RPMI8226 (cell line): ENCODE data around the gene KDM4B.

Source experiments
- DNase-seq: peaks from one replicate; pipeline ENCODE4 v3.0.0-alpha.2; 2015

KDM4B gene

DNA sequence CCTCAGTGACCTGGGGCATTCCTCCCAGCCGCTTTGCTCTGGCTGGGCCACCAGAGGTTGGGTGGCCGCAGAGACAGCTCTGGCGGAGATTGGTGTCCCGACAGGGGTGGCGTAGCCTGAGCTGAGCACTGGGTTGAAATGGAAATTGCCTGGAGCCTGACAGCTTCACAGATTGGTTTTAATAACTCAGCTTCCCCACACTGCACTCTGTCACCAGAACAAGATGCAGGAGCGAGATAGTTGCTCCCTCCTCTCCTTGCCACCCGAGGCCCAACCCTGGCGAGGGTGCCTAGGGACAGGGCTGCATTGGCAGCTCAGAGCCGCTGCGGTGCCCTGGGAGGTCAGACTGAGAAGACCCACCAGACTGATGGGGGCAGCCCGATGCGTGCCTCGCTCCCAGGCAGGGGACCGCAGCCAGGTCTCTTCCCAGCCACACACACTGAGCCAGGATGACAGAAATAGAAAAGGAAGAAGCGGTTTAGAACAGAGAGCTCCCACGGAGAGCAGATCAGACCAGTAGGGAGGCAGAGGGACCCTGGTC, 84.1 kb downstream of the KDM4B start:
- no peak for DNase-seq

DNA sequence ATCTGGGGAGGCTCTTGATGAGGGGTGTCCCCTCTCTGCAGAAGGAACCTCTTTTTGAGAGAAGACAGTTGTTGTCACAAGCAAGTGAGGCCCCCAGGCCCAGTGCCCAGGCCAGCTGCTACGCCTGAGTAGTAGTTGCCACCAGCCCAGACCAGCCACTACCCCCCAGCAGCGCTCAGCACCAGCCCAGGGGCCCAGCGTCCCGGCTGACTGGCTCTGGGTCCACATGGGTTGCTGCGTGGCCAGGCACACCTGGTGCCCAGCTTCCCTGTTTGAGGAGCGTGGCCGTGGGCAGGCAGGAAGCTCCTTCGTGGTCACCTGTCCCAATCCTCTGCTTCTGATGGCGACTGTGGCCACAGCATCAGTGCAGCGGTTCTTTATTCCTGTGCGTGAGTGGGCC, 84.7 kb downstream of the KDM4B start:
- DNase-seq = no peak

DNA sequence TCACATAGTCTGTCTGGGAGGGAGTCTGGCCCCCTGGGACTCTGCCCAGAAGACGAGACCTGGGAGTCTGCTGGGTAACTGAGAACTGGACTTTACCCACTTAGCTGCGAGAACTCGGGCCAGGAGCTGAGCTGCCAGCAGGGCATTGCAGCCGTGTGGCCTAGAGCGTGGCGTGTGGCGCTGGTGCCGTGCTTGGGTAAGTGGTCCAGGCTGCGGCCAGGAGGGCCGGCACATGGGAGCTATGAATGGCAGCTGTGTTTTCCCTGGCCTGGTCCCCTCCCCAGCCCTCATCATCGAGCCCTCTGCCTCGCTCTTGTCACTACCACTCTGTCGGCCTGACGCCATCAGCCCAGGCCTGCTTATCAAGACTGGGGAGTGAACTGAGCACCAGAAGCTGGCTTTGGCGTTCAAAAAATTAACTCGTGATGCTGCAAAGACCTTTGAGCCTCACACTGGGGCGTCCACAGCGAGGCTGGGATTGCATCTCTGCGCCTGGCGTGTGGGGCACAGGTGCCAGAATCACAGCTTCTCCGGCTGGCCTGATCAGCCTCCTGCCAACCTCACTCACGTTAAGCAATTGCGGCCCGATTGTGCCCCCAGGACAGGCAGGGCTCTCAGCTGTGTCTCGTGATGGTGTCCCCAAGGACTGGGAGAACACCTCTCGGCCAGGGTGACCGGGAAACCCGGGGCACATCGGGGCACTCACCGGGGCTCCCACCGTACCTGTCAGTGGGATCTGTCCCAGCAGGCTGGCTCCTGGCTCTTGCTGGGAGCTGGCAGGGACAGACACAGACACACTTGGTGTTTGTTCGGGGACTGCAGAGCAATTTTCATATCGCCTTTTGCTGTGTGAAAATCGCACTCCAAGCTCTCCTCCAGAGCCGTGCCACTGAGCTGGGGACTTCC, 85.9 kb downstream of the KDM4B start:
- DNase-seq = no peak

DNA sequence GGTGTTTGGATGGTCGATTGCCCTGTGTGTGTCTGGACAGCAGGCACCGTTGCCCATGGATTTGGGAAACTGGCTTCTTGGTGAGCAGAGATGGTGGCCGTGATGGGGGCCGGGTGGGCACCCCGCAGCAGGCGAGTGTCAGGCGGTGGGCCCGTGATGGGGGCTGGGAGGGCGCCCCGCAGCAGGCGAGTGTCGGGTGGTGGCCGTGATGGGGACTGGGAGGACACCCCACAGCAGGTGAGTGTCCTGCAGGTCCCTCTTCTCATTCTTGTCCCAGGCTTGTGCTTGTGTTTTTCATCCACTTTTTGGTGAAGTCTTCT, 86.5 kb downstream of the KDM4B start:
- DNase-seq = no peak

DNA sequence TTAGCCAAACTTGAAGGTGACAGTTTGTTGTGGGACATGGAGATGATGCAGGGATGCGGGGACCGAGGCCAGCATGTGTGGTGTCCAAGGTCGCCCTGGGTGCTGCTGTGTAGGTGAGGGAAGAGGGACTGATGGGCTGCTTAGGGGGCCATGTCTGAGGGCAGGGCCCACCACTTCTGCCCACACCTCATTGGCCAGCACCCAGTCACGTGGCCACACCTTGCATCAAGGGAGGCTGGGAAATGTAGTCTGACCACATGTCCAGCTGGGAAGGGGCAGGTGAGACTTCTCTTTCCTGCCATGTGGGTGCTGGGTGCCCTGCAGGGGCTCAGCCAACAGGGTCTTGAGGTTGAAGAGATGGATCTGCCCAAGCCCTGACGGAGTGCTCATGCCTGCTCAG, 88.9 kb downstream of the KDM4B start:
- no peak for DNase-seq

DNA sequence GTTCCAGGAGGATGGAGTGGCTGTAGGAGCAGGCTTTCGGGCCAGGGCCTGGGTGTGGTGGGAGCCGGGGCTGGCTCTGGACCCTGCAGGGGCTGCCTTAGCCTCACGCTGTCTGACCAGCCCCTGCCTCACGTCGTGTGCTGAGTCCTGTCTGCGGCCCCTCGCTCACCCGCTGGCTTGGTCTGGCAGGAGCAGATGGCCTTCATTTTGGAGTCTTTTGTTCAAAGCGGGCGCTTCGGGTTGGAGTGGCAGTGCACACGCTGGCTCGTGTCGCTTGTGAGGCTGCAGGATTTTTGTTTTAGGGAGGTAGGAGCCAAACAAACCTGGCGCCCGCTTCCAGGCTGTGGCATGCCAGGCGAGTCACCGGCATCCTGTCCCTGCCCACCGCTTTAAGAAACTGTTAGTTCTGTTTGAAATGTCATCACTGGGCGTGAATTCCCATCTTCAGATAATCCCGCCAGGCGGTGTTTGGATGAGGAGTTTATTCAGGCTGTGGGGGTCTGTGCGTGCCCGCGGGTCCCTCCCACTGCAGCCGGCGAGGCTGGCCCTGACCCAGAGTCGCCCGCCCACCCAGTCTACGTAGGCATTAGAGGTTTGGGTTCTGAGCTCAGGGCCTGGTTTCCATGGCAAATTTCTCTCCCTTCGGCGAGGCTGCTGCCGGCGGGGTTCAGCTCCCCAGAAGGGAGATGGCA, 89.8 kb downstream of the KDM4B start:
- DNase-seq = no peak

DNA sequence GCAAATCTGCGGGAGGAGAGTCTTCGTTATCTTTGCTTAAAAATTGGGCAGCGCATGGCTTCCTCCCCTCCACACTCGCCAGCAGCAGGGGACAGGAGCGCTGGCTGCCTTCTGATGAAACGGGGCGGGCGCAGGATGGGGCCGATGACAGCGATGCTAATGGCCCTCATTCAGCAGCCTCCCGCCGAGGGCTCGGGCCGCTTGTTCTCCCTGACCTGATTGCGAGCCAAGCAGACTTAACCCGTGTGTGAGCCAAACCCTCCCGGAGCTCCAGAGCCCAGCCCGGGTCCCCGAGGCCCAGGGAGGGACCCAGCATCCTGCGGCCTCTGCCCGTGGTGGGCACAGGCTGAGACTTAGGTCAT, 90.3 kb downstream of the KDM4B start:
- DNase-seq = no peak

DNA sequence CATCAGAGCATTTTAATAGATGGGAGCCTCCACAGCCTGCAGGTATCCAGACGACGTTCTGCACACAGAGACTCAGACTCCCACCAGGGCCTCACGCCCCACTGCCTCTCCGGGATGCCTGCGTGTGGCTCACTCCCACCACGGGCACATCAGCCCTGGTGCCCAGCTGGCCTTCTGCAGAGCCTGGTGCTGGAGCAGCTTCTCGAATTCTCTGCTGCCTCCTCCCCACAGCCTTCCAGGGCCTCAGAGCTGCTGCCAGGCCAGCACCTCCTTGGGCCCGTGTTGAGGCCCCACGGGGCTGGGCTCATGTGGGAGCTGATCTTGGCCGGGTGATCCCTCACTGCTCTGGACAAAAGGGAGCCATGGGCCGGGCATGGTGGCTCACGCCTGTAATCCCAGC, 90.9 kb downstream of the KDM4B start:
- DNase-seq = no peak

DNA sequence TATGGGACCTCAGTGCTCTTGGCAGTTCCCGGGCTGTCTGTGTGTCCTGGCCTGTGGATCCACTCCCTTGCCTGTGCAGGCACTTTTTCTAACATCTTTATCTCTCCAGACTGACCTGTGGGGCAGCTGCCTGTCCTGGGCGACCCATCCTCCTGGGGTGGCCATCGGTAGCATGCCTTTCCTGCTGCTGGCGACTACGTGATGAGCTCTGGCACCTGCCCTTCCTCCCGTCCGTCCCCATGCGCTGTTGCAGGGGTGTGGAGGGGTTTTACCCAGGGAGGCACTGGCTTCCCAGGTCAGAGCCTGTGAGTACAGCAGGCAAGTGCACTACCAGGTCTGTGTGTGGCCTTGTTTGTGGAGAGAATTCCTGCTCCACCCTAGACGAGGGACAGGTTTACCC, 93.3 kb downstream of the KDM4B start:
- no peak for DNase-seq

DNA sequence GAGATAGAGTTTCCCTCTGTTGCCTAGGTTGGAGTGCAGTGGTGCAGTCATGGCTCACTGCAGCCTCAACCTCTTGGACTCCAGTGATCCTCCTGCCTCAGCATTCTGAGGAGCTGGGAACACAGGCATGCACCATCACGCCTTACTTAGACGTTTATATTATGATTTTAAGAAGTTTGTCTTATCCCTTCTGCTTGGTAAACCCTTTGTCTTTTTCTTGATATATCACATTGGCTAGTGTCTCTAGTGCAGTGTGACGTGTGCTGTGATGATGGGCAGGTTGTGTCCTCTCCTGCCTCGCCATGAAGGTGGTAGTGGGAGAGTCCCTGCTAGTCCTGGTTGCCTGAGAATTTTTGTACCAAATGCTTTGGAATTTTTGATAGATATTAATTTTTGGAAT, 93.9 kb downstream of the KDM4B start:
- DNase-seq = no peak

DNA sequence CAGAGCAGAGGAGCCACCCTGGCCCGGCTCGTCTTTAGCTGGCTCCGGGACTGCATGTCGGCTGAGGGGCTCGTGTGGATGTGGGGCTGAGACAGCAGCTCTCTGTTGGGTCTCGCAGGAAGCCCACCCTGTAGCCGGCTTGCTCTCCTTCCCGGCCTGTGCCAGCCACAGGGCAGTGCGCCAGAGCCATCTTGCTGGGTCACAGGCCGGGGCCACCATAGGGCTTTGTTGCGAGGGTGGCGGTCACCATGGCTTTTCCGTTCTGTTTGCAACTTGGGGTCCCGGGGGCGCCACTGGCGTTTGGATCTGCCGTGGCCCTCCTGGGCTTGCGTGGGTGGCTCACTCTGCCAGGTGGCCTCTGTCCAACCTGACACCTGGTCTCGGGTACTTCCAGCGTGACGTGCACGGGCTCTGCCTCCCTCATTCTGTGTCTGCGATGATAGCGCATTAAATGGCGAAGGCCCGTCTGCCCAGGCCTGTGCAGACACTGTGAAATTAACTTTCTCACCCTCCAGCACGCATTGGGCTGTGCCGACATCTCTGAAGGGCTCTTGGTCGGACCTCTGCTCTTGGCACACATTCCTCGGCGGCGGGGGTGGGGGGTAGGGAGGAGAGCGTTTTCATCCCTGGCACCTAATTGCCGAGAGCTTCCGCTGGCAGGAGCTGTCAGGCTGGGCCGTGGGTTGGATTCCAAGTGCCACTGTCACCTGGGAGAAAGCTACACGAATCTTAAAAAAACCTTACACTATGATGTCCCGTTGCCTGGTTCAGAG, 95.1 kb downstream of the KDM4B start:
- no peak for DNase-seq

DNA sequence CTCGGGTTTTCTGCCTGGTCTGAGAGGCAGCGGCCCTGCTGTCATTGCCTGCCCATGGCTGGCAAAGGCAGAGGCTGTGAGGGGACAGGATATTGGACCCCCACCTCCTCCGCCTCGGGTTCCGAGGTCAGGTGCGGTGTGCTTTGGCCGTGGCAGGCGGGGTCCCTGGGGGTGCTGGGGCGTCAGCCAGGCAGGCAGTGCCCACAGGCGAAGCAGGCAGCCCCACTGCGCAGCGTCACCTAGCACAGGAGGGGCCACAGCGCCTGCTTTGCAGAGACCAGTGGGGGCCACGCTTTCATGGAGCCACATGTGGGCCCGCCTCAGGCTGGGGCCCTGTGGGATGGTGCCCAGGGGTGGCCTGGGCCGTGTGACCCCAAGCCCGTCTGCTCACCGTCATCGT, 96.0 kb downstream of the KDM4B start:
- no peak for DNase-seq

DNA sequence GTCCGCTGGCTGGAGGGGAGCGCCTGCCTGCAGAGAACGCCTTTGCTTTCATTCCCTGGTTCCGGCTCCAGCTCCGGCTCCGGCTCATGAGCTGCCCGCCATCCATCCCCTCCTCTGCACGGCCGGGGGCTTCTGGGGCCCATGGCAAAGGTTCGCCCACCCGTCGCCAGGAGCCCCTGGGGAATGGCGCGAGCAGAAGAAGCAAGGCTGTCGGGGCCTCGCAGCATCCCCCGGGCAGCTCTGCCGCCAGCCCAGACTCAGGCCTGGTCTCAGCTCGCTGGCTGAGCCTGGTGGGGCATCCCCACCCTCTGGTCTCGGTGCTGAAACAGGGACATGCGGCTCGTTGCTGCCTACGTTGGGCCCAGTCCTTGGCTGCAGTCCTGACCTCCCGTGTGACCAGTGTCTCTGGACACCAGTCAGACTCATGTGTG, 96.8 kb downstream of the KDM4B start:
- DNase-seq = no peak

DNA sequence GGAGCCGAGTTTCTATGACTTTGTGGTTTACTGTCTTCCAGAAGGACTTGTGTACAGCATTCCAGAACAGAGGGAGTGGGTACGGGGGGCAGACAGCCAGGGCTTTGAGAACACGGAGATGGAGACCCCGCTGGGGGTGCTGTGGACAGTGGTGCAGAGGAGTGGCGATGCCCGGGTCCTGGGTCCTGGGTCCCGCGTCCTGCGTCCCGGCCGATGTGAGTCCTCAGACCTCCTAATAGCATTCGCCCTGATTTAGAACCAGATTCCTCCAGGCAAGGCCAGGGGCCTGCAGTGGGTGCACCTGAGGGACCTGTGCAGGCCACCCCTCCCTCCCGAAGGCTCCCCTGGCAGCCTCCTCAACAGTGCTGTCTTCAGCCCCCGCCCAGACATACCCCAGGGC, 97.9 kb downstream of the KDM4B start:
- no peak for DNase-seq

DNA sequence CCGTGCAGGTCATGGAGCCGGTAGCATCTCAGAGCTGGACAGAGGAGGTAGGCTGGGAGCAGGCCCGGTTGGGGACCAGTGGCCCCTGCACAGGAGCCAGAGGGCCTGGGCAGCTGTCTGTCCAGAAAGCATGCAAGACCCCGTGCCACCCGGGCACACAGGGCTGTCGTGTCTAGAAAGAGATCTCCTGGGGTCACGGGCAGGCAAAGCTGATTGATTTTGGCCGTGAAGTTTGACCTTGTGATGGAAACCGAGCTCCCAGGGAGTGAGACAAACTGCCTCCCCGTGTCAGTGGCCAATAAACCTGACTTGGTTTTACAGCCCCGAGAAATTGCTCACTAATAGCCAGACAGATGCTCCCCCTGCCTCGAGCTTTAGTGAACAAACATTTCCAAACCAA, 98.8 kb downstream of the KDM4B start:
- no peak for DNase-seq

DNA sequence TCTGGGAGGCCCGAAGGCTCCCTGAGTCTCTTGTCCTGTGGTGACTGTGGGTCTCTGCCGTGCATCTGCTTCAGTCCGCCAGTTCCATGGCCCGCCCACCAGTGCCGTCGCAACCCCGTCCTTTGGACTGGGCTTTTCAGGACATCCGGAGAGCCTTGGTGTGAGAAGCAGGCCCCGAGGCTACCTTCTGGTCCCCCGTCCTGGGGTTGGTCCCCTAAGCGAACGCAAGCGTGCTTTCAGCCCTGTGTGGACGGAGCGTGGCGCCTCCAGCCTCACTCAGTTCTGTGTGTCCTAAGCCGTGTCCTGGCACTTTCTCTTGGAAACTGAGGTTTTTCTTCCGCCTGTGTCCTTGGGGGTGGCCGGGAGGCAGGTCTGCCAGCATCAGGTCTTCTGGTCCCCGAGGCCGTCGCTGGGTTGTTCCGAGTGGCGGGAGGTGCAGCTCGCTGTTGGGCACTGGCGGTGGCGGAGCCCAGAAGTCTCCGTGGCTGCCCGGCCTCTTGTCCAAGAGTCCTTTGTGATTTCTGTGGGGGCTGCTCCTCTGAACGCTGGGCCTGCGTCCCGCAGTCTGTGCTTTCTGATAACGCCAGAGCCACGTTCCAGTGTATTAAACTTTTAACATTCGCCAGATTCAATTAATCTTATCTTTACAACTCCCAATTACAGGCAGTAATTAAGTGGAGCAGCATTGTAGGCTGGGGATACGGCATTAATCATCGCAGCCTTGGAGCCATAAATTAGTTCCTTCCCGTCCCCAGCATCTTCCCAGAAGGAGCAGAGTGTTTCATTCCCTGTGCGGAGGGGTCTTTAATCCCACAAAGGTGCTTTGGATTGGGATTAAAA, 99.5 kb downstream of the KDM4B start:
- DNase-seq = no peak

DNA sequence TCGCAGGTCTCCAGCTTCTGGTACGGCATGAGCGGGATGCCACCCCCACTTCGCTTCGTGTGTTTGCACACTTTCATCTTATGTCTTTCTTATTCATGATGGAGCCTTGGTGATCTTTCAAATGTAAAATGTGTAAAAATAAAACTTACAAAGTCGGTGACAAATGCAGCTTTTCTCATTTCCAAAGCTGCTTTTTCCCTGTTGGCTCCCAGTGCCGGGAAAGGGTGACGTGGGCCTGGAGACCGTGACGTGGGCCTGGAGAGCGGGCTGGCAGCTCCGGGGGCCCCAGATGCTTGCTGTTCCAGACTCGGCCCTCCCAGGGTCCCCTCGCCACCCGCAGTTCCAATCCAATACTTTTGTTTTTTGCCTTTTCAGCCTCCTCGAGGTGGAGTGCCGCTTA, 101.4 kb downstream of the KDM4B start:
- DNase-seq = no peak

DNA sequence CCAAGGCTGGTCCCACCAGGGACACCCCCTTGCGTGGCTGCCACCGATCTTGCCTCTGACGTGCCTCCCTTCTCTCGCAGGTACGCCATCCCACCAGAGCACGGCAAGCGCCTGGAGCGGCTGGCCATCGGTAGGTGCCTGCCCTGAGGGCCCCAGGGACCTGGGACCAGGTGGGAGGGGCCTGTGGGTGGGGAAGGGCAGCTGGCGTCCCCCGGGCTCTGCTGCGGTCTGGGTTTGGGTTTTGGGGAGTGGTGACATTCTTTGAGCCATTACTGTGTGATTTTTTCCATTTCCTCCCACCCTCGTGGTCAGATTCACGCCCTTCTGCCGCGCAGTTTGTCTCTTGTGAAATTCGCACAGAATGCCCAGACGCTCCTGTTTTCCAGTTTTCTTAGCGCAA, 102.0 kb downstream of the KDM4B start:
- no peak for DNase-seq

DNA sequence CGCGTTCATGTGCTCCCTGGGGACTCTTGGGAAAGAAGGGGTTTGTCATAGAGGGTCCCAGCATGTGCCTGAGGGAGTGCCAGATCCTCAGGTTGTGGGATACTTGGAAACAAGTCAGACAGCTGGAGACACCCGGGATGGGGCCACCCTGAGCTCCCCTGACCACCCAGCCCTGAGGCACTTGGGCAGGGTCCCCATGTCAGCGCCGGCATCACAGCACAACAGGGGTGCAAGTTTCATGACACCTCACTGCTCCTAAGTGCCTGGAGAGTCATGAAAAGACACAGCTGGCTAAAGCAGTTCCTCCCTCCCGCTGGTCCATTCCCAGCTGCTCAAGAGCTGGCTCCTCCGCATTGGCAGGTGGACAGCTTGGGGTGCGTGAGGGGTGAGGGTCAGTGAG, 102.7 kb downstream of the KDM4B start:
- no peak for DNase-seq

DNA sequence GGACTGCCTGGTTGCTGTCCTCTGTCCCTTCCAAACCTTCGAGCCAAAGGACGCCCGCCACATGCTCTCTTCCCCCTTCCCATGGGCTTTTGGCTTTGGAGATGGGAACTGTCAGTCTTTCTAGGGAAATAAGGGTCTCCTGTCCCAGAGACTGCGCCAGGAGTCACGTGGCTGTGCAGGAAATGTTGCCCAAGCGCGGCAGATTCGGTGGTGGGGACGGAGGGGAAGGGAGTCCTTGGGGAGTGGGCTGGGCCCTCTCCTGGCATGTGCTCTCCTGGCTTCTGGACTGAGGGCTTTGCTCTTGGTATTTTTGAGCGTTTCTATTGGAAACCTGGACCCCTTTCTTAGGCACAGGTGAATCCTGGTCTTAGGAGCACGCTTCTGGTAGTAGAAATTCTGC, 103.2 kb downstream of the KDM4B start:
- no peak for DNase-seq

DNA sequence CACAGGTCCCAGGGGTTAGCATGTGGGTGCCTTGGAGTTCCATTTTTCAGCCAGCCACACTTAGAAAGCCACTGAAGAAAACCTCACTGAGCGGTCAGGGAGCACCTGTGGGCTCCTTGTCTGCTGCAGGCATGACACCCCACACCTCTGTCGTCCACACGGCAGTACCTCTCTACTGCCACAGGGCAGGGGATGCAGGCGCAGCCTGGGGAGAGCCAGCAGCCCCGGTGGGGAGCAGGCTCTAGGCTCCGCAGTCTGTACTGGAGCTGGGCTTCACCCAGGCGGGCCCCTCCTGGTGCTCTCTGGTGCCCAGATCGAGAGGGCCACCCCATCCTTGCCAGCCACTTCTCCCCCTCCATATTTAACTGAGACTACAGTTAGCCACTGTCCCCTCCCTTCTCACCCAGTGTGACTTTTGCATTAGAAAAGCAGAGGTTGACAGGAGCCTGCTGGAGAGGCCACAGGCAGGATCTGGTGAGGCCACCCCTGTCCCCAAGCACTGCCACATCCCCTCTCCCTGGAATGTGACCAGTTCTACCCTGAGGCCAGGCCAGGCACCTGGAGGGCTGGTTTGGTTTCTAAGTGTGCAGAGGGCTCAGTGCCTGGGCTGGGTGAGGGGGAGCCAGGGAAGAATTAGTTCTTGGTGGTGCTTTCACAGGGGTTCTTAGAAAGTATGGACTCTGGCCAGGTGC, 104.4 kb downstream of the KDM4B start:
- DNase-seq = no peak

DNA sequence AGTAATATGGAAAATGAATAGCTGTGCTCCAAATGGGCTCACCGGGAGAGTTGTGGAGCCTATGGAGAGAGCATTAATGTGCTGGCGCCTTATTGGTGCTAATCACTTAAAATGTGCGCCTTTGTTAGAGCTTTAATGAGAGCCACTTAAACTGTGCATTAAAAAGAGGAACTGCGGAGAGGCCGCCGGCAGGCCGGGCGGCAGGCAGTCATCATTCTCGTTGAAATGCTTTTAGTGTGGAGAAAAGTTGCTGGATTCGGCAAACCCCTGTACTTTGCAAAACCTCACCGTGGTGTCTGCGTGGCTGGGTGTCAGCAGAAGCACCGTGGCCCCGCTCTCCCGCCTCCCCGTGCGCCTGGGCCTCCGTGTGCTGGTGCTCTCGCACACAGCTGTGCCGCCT, 105.5 kb downstream of the KDM4B start:
- DNase-seq = no peak
